ENCODE data around the gene REXO1.

The REXO1 gene

DNA sequence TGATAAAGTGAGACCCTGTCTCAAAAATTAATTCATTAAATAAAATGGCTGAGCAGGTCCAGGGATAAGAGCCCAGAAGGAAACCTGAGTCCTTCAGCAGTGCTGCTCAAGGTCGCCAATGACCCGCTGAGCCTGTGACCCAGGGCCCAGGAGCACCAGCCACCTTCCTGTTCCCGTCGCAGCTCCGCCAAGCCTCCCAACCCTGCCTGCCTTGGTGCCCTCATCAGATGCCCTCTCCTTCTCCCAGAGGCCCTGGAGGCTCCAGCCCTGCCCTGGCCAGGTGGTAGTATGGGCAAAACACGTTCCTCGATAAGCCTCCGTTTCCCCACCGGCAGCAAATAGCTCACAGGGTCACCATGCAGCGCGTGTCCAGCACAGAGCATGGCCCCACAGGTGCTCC, 2.6 kb downstream of the REXO1 start:
- no peak for DNase-seq

DNA sequence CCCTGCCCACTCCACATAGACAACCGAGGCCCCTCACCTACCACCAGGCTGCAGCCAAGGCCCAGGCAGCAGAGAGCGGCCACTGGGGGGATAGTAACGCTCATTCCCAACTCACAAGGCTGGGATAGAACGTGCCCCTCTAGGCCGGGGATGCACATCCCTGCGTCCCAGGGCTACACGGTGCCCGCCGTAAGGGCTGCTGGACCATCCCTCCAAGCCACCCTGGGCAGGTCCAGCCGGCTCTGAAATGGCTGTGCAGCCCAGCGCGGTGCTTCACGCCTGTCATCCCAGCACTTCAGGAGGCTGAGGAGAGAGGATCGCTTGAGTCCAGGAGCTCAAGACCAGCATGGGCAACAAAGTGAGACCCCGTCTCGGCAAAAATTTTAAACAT, 3.2 kb downstream of the REXO1 start:
- no peak for DNase-seq

DNA sequence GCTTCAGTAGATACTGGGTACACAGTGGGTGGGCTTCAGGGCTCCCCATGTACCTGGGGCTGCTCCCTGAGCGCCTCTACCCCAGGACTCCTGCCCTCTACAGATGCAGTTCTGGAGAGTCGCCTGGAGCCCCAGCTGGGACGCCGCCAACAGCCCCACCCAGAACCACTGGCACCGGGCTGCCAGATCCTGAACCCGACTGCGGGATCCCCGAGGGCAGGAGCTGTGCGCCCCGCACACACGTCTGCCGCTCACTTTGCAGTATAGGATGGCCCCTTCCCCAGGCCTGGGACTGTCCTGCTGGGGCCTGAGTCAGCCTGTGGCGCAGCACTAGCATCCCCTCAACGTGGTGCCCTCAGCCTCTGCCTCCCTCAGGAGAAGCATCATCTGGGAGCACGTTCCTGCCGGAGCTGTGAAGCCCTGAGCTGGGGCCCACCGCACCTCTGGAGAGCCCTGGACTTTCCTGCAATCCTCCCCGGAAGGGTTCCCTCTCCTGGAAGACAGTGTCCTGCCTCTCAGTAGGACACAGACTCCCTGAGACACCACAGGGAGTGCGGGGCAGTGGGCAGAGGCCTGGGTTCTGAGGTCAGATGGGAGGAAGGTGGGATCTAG, 3.7 kb downstream of the REXO1 start:
- no peak for DNase-seq

DNA sequence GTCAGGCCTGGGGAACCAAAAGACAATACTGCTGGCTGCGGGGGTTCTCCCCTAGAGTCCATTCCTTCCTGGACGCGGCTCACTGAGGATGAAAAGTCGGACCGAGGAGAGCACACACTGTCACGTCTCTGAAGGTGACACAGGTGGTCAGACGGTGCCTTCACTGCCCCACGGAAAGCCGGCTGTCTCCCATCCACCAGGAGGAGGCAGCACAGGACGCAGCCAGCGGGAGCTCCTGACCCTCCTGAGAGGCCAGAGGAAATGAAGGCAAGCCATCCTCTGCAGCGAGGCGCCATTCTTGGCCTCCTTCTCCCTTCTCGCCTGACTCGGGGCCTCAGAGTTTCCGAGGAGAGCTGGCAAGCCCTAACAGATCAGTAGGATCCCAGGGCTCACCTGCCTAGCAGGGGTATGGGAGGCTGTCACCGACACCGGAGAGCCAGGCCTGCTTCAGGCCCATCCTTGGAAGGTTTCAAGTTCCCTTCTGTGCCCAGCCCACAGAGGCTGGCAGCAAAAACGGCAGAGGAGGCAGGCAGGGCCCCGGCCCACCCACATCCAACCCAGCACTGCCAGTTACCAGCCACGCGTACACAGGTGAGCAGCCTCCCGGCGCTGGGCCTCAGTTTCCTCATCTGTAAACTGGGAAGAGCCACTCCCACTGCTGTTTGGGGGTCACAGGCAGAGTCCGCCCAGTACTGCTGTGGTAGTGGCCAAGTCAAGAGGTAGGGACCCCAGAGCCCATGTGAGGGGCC, 4.5 kb downstream of the REXO1 start:
- no peak for DNase-seq

DNA sequence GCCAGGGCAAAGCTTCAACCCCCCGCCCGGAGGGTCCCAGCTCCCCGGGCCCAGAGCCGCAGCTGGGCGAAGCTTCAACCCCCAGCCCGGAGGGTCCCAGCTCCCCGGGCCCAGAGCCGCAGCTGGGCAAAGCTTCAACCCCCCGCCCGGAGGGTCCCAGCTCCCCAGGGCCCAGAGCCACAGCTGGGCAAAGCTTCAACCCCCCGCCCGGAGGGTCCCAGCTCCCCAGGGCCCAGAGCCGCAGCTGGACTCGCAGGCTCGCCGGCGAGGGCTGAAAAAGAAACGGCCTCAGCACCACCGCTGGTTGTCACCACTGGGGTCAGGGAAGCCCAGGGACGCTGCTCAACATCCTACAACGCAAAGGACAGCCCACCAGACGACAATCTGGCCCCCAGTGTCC, 5.2 kb downstream of the REXO1 start:
- DNase-seq = no peak

DNA sequence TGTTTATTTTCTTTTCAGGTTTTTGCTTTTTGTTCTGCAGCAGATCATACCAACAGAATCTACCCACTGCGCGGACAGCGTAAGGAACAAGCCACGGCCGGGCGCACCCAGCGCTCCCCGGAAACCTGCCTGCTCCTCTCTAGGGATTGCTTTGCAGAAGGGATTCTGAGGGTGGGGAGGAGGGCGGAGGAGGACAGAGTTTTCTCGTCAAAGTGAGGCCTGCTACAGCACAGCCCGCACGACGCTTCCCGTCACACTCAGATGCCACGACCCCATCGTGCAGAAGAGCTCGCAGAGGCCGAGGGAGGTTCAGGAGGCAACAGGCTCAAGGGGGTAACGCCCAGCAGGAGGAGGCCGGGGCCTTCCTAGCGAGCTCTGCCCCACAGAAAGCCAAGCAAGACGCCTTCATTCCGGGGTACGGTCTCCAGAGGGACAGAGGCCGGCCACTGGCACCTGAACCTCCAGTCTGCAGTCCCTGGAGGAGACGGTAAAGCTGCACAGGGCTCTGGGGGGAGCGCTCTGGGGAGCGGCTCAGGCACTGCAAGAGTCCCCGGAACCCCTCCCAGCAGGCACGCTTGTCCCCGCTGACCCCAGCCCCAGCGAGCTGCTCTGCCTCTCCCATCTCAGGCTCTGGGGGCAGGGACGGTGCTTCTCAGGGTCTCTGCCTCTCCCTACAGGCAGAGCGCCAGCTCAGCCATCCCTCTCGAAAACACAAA, 6.9 kb downstream of the REXO1 start:
- DNase-seq = no peak

DNA sequence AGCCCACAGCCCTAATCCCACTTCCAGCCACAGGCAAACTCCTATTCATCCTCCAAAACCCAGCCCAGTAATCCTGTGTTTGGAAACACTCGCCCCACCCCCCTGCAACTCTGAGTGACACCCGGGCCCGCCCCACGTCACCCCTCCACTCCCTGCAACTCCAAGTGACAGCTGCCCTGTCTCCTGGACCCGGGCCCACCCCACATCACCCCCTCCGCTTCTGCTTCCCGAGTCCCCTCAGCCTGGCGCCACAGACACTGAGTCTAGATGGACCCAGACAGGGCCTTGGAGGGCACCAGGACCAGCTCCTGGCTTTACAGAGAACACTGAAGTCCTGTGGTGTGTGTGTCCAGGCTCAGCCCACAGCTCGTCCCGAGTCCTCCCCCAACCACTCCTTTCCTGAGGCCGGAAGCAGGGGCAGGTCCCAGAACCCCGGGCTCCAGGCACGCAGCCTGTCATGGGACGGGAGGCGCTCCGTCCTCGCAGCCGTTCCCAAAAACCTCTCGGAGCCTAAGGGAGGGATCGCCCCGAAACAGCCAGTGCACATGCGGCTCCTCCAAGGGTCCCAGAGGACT, 7.7 kb downstream of the REXO1 start:
- no peak for DNase-seq

DNA sequence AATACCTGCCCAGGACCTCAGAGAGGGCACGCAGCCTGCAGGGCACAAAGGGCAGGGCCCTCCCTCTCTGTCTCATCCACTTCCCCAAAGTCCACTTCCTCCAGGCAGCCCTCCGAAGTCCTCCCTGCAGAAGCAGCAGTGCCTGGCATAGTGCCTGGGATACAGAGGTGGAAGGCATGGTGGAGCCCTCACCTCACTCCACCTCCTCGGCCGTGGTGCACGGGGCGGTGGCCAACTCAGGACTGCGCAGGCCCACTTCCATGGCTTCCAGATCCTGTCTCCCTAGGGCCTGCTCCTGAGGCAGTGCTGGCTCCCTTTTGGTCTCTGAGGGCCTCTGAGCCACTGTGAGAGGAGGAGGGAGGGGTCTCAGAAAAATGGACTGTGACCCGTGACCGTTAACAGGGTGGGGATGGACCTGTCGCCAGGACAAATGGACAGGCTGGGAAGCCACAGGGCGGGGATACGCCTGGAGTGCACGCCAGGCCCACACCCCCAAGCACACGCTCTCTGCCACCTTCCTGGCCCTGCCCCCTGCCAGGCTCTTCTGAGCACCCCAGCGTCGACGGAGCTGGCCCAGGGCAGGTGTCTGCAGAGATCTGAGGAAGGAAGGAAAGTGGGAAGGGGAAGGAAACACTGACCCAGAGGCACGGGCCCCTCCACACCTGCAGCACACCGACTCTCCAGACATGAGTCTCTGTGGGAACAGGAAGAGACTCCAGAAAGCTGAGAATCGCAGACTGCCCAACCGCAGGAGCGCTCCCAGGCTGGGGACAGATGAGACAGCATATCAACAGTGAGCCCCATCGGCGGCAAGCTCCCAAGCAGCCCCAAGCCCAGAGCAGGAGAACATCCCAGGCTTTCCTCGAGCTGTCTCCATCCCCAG, 8.4 kb downstream of the REXO1 start:
- no peak for DNase-seq

DNA sequence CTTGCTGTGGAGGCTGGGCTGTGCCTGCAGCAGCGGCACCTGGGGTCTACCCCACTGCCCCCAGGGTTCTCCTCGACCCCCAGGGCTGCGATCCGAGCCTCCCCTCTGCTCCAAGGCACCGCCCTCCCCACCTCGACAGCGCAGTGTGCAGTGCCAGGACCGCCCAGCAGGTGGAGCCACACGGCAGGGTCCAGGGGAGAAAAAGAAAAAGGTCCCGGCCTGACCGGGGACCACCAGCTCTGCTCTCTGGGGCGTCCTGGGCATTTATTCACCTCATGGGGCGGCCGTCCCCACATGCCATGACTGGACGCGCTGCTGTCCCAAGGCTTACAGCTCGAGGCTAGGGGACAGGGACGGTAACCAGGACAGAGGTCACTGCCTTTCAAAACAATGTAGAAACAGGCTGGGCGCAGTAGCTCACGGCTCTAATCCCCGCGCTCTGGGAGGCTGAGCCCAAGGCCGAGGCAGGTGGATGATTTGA, 10.6 kb downstream of the REXO1 start:
- peak; percentile 61 for DNase-seq

DNA sequence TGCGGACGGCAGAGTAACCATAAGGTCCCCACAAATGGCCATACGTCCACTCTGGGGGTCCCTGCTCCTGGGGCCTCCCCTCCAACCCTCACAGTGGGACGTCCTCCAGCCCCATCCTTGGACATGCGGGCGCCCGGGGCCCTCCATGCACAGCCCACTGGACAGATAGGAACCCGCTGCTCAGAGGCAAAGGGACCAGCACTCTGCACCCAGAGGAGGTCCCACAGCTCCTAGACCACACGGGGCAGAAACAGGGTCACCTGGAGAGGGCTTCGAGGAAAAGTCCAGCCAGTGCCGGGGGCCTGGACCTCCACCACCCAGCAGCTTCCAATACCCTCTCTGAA, 11.1 kb downstream of the REXO1 start:
- no peak for DNase-seq

DNA sequence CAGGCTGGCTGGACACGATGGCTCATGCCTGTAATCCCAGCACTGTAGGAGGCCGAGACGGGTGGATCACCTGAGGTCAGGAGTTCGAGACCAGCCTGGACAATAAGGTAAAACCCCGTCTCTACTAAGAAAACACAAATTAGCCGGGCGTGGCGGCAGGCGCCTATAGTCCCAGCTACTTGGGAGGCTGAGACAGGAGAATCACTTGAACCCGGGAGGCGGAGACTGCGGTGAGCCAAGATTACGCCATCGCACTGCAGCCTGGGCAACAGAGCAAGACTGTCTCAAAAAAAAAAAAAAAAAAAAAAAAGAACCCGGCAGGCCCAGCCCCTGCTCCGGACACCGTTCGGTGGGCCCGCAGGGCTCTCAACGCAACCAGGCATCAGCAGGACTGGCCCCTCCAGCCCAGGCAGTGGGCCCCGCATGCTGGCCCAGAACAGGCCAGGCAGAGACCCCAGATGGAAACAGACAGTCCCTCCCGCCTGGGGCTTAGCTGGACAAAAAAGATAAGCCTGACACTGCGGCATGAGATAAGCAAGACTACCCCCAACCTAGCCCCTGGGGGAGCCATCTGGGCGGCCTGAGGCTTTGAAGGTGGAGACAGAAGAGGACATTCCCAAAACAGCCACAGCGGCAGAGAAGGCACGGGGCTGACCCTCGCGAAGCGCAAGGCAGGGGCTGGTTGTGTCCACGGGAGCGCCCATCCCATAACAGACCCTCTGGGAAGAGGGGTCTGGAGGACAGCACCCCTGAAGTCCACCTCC, 11.6 kb downstream of the REXO1 start:
- no peak for DNase-seq

DNA sequence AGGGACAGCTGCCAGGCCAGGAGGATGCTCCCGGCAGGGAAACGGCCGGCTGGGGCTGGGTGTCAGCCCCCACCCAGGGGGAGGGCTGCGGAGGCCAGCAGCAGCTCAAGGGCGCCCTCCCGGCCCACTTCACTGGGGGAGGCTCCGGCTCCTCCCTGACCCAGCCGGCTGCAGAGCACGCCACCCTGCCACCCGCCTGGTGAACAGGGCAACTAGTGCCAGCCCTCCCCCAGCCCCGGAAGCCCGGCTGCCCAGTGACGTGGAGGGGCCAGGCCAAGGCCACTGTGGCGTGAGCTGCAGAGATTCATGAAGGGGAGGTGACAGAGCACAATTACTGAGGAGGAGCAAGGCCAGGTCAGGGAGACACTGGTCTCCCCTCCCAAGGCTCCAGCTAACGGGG, 14.7 kb downstream of the REXO1 start:
- DNase-seq = no peak

DNA sequence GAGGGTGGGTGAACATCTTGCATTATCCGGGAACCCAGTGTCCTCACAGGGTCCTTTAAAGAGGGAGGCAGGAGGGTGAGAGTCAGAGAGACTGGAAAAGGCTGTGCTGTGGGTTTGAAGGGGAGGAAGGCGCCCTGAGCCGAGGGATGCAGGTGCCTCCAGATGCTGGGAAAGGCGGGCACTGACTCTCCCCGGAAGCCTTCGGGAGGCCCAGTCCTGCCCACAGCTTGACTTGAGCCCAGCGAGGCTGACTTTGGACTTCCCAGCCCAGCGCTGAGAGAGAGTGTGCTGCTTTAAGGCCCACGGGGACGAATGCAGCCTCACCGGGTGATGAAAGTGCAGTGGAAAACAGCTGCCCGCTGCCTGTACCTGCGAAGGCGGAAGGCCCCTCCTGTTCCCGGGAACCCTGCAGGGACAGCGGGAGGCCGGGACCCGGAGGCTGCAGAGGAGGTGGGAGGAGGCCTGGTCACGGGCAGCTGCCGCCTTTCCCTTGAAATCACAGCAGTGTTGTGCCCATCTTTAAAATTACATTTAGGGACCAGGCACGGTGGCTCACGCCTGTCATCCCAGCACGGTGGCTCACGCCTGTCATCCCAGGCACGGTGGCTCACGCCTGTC, 16.1 kb downstream of the REXO1 start:
- no peak for DNase-seq

DNA sequence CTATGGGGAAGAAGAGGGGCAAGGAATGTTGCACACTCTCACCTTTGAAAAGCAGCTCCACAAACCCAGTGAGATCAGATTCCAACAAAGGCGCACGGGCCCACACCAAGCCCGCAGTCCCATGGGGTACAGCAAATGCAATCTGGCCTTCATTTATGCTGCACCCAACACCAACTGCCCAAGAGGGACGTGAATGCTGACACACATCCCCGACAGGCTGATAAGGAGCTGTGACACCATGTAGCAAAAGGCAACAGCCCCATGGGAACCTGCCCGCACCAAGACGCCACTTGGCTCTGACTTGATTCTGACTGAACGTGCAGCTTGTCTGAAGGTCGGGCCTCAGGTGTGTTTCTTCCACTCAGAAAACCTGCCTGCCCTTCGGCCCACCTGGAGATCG, 17.3 kb downstream of the REXO1 start:
- DNase-seq = no peak

DNA sequence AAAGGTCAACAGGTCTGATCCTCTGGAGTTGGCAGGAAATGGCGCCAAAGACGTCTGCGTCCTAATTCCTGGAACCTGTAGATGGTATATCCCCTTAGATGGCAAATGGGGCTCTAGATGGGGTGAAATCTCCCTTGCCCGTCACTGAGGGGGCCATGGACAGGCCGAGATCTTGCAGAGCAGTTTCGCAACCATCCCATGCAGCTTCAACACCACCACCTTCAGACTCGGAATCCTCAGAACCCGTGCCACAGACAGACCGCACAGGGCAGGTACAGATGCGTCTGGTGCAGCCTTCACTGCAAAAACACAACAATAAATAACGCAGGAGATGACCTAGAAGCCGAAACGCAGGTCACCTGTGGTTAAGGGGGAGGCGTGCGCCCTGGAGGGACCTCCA, 17.7 kb downstream of the REXO1 start:
- no peak for DNase-seq

DNA sequence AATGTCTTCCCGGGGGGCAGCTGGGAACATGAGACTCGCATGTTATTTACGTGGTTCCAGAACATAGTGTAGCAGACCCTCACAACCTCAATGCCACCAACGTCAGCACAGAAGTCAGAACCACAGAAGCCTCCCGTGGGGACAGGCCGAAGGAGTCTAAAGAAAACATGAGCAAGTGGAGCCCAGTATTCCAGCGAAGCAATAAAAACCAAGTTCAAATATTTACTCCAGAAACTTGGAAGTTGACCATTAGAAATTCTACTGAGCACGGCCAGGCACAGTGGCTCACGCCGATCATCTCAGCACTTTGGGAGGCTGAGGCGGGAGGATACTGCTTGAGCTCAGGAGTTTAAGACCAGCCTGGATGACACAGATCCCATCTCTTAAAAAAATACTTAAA, 18.3 kb downstream of the REXO1 start:
- DNase-seq = no peak

DNA sequence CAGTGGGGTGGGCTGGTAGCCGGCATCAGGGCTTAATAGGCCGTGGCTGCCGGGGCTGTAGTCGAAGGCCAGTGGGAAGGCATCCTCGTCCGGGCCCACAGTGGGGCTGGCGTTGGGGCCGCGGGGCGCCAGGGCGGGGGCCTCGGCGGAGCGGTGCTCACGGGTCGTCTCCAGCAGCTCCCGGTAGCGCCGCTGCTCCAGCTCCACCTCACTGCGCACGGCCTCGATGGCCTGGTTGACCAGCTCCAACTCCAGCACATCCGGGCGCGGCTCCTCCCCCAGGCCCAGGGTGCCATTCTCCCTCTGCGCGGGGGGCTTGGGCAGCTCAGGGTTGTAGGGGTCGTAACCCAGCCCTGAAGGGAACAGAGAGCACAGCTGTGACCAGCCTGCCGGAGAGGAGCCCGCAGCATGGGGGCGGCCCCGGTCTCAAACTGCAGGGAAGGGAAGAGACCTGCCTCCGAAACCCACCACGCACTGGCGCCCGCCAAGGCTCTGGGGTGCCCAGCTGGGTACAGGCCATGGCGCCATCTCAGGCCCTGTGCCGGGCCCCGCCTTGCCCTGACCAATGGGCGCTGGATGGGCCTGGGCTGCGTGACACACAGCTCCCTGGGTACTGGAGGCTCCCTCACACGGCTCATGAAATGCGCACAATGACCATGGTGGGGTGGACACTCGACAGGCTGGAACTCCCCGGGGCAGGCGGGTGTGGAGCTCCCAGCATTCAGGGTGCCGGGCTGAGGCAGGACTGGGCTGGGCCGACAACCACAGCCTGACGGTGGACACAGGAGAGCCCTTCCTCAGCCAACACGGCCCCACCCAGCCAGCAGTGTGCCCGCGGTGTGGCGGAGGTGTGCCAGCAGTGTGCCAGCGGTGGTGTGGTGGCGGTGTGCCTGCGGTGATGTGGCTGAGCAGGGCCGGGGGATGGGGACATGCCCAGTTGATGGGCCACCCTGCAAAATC, 19.7 kb downstream of the REXO1 start:
- no peak for DNase-seq

DNA sequence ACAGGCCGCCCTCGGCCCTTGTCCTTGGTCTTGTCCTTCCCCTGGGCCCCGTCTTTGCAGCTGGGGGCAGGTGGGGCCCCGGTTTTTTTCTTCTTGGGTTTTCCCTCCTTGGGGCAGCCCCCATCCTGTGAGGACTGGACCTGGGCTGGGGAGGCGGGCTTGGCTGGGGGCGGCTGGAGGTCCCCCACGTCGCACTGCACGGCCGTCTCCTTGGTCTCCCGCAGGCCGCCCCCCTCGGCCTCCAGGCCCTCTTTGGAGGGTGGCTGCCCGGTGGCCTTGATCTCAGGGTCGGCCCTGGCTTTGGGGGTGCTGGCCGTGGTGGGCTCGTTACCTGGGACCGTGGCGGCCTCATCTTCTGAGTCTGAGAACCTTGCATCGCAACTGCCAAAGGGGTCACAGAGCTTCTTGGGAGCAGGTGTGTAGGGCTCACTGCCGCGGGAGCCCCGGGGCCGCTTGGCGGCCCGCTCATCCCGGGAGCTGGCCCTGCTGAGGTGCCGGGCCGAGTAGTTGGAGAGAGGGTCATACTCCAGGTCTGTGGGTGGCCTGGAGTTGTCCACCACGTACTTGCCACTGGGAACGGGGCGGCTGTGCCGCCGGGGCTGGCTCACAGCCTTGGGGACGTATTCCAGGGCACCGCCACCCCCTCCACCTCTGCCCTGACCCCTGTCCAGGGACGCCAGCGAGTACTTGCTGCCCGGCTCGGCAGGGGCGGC, 20.6 kb downstream of the REXO1 start:
- no peak for DNase-seq
